ENCODE data around the gene PARD6B.
"Not testable (repeated sequence)": the region's sequence is repeated elsewhere in the genome, so short reads cannot be mapped to it uniquely, and the experiment has no call there.

Gene PARD6B

DNA sequence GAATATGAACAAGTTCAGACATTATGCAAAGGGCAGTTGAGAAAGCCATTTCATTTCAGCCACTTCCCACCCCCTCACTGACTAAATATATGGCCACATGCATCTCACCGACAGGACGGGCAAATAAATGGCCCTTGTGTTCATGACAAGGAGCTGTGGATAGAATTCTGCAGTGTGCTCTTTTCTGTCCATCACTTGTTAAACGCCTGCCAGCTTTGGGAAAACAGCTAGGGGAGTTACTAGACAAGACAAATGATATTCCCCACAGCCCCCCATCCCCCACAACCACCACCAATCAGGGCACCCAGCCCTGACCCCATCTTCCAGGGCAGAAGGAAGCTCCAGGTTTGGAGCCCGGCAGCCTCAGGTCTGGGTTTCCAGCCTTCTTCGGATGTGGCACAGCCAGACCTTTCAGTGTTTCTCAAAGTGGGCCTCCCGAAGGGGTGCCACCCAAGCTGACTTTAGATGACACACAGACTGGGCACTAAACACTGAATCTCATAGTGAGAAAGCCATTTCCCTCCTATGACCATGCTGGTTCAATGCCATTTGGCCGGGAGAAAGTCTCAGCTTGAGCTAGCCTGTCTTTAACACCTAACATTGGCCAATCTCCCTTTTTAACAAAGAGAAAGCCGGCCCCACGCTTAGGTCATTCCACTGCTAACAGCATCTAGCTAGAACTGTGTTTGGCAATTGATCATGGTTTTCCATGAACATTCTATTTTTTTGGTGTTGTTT is 36.1 kb upstream of the PARD6B start:
- Histone ChIP-seq H4K20me1 (ENCODE audit: low read depth, low read length) (no peaks in the 10 kb centered on the region), H3K9me2 (replicated peaks; ENCODE audit: insufficient read depth, low read length) (no peaks in the 10 kb centered on the region), H3F3A (ENCODE audit: insufficient read depth) (no peaks in the 10 kb centered on the region), H3K27ac (ENCODE audit: low read depth, low read length) (no peak overlapping the region), H3K9me3 (ENCODE audit: insufficient read depth, low read length) (no peaks in the 10 kb centered on the region), H3K4me2 (ENCODE audit: low read depth, low read length, poor library complexity, severe bottlenecking) (no peak overlapping the region), H2AFZ (ENCODE audit: low read depth, low read length, severe bottlenecking) (no peak overlapping the region), H3K27me3 (ENCODE audit: low read length) (no peaks in the 10 kb centered on the region), H3K4me3 (ENCODE audit: insufficient read depth, low read length, poor library complexity, severe bottlenecking) (no peak overlapping the region), H3K9ac (ENCODE audit: low read length) (no peak overlapping the region), H3K79me2 (ENCODE audit: insufficient read depth, low read length) (no peaks in the 10 kb centered on the region), H3K36me3 (ENCODE audit: low read length) (no peaks in the 10 kb centered on the region)
- TF ChIP-seq EZH2phosphoT487 (conservative IDR thresholded peaks at IDR 0.05; ENCODE audit: low read length) = no peak
- TF ChIP-seq, protein P1, sequence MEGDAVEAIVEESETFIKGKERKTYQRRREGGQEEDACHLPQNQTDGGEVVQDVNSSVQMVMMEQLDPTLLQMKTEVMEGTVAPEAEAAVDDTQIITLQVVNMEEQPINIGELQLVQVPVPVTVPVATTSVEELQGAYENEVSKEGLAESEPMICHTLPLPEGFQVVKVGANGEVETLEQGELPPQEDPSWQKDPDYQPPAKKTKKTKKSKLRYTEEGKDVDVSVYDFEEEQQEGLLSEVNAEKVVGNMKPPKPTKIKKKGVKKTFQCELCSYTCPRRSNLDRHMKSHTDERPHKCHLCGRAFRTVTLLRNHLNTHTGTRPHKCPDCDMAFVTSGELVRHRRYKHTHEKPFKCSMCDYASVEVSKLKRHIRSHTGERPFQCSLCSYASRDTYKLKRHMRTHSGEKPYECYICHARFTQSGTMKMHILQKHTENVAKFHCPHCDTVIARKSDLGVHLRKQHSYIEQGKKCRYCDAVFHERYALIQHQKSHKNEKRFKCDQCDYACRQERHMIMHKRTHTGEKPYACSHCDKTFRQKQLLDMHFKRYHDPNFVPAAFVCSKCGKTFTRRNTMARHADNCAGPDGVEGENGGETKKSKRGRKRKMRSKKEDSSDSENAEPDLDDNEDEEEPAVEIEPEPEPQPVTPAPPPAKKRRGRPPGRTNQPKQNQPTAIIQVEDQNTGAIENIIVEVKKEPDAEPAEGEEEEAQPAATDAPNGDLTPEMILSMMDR (IDR thresholded peaks at IDR 0.05; ENCODE audit: insufficient read depth, low read length, poor library complexity, severe bottlenecking) = no peak

- H2AFZ ChIP-seq (ENCODE audit: low read depth, low read length, severe bottlenecking); H3K79me2 ChIP-seq (ENCODE audit: insufficient read depth, low read length); H3K9ac ChIP-seq (ENCODE audit: low read length): not testable (repeated sequence)
These were observed 33.1 kb upstream of the PARD6B start for GRCh38 chr20:50698255-50698654.

GRCh38 chr20:50699688-50700087 is 31.7 kb upstream of the PARD6B start:
- Histone ChIP-seq H3K4me2 (ENCODE audit: low read depth, low read length, poor library complexity, severe bottlenecking) (no peak overlapping the region), H2AFZ (ENCODE audit: low read depth, low read length, severe bottlenecking) (no peak overlapping the region), H3K36me3 (ENCODE audit: low read length) (no peaks in the 10 kb centered on the region), H3K9ac (ENCODE audit: low read length) (no peak overlapping the region), H3F3A (ENCODE audit: insufficient read depth) (no peaks in the 10 kb centered on the region), H3K79me2 (ENCODE audit: insufficient read depth, low read length) (no peaks in the 10 kb centered on the region), H4K20me1 (ENCODE audit: low read depth, low read length) (no peaks in the 10 kb centered on the region), H3K9me2 (replicated peaks; ENCODE audit: insufficient read depth, low read length) (no peaks in the 10 kb centered on the region), H3K27ac (ENCODE audit: low read depth, low read length) (no peak overlapping the region), H3K27me3 (ENCODE audit: low read length) (no peaks in the 10 kb centered on the region), H3K4me3 (ENCODE audit: insufficient read depth, low read length, poor library complexity, severe bottlenecking) (no peak overlapping the region), H3K9me3 (ENCODE audit: insufficient read depth, low read length) (no peaks in the 10 kb centered on the region)
- TF ChIP-seq, protein P1 (IDR thresholded peaks at IDR 0.05; ENCODE audit: insufficient read depth, low read length, poor library complexity, severe bottlenecking) = no peak
- no peak for TF ChIP-seq EZH2phosphoT487 (conservative IDR thresholded peaks at IDR 0.05; ENCODE audit: low read length)

More at GRCh38 chr20:50698255-50698654, 33.1 kb upstream of the PARD6B start:
- not testable (repeated sequence) for H3K27me3 ChIP-seq (ENCODE audit: low read length); H3K4me3 ChIP-seq (ENCODE audit: insufficient read depth, low read length, poor library complexity, severe bottlenecking); H3K9me2 ChIP-seq (replicated peaks; ENCODE audit: insufficient read depth, low read length); H4K20me1 ChIP-seq (ENCODE audit: low read depth, low read length); H3K27ac ChIP-seq (ENCODE audit: low read depth, low read length); H3K4me2 ChIP-seq (ENCODE audit: low read depth, low read length, poor library complexity, severe bottlenecking); H3K9me3 ChIP-seq (ENCODE audit: insufficient read depth, low read length); H3F3A ChIP-seq (ENCODE audit: insufficient read depth); H3K36me3 ChIP-seq (ENCODE audit: low read length)

Data from SU-DHL-6 (cell line).